ENCODE measurements around the gene MSRB1.

DNA sequence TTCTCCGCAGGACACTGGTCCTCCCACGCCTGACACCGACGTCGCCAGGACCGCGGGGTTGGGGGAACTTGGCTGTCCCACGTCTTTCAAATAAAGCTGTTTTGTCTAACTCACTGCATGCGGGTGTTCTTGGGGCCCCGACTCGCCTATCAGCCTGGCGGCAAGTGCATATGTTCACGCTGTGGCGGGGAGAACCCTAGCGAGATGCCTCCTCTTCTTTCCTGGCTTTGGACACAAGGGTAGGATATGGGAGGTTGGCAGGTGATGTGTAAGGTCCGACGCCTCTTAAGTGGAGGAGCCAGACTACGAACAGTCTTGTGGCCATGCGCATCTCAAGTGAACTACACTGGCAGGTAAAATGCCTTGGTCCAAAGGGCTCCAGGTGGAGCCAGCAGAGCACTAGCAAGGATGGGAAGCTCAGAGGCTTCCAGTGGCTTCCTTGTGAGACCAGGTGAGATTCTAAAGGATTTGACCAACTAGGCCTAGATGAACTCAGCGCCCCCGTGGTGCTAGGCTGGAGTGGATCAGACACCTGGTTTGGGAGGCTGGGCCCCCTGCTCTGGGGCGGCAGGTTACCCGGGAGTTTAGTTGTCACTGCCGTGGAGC is 22.5 kb upstream of the MSRB1 start:
- TF ChIP-seq, protein P1, sequence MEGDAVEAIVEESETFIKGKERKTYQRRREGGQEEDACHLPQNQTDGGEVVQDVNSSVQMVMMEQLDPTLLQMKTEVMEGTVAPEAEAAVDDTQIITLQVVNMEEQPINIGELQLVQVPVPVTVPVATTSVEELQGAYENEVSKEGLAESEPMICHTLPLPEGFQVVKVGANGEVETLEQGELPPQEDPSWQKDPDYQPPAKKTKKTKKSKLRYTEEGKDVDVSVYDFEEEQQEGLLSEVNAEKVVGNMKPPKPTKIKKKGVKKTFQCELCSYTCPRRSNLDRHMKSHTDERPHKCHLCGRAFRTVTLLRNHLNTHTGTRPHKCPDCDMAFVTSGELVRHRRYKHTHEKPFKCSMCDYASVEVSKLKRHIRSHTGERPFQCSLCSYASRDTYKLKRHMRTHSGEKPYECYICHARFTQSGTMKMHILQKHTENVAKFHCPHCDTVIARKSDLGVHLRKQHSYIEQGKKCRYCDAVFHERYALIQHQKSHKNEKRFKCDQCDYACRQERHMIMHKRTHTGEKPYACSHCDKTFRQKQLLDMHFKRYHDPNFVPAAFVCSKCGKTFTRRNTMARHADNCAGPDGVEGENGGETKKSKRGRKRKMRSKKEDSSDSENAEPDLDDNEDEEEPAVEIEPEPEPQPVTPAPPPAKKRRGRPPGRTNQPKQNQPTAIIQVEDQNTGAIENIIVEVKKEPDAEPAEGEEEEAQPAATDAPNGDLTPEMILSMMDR (IDR thresholded peaks at IDR 0.05) = no peak
- TF ChIP-seq POLR2A (IDR thresholded peaks at IDR 0.05) = no peak
